KMS-11 (cell line): ENCODE data around the gene BACE1-AS.

ENCODE experiments used
- H2AFZ ChIP-seq: fragments of 200-600 bp; sonication (generic); 2 replicates; pipeline ENCODE4 v1.6.1; 2016; ENCODE audit warnings: antibody characterized with exemption, mixed run types, low read depth
- H3K27ac ChIP-seq: fragments of 200-600 bp; sonication (generic); 2 replicates; pipeline ENCODE4 v1.6.1; 2016; ENCODE audit warnings: mild to moderate bottlenecking, mixed run types
- H3K27me3 ChIP-seq: fragments of 200-600 bp; sonication (generic); 2 replicates; pipeline ENCODE4 v1.6.1; 2017; ENCODE audit warnings: mild to moderate bottlenecking, low read depth, mixed run types, moderate library complexity; ENCODE audit not compliant: insufficient read depth
- H3K36me3 ChIP-seq: fragments of 200-600 bp; sonication (generic); 2 replicates; pipeline ENCODE4 v1.6.1; 2017; ENCODE audit warnings: mild to moderate bottlenecking, mixed run types; ENCODE audit not compliant: insufficient read depth
- H3K4me1 ChIP-seq: fragments of 200-600 bp; sonication (generic); 2 replicates; pipeline ENCODE4 v1.6.1; 2016; ENCODE audit warnings: mild to moderate bottlenecking, low read depth, mixed run types; ENCODE audit not compliant: poor library complexity, severe bottlenecking
- H3K4me2 ChIP-seq: fragments of 200-600 bp; sonication (generic); 2 replicates; pipeline ENCODE4 v1.7.0; 2016; ENCODE audit warnings: mild to moderate bottlenecking, mixed run types
- H3K4me3 ChIP-seq: fragments of 200-600 bp; sonication (generic); IDR thresholded peaks from 2 replicates; pipeline ENCODE4 v1.6.1; 2017; ENCODE audit warnings: low read depth, low read length, mixed read lengths; ENCODE audit not compliant: insufficient read depth
- H3K79me2 ChIP-seq: fragments of 200-600 bp; sonication (generic); 2 replicates; pipeline ENCODE4 v1.6.1; 2016; ENCODE audit warnings: low read depth, mixed run types; ENCODE audit not compliant: insufficient read depth
- H3K9ac ChIP-seq: fragments of 200-600 bp; sonication (generic); 2 replicates; pipeline ENCODE4 v1.6.1; 2016; ENCODE audit warnings: mild to moderate bottlenecking, mixed run types
- H4K20me1 ChIP-seq: fragments of 200-600 bp; sonication (generic); 2 replicates; pipeline ENCODE4 v1.6.1; 2016; ENCODE audit warnings: mild to moderate bottlenecking, mixed run types; ENCODE audit not compliant: insufficient read depth
- CTCF ChIP-seq: fragments of 200-600 bp; sonication (generic); conservative IDR thresholded peaks from 2 replicates; pipeline ENCODE4 v1.6.1; 2017; ENCODE audit warnings: low read depth, mild to moderate bottlenecking, antibody characterized with exemption, low read length, moderate library complexity, mixed read lengths

The BACE1-AS gene

GRCh38 chr11:117327567-117328374 is 36.6 kb downstream of the BACE1-AS start, which contains the start of gene CEP164:
Gene CEP164 (plus strand): TSS chr11:117327854. CDS start chr11:117338587, 10,733 bp downstream.
- Histone ChIP-seq H3K4me2 (peak within 1 kb of the TSS; percentile 76), H3K79me2 (no peaks in the 10 kb centered on the region), H3K9ac (peak within 1 kb of the TSS; percentile 66; the same call in 1 of the 2 replicates), H3K27ac (peak within 1 kb of the TSS; percentile 58), H3K36me3 (no peaks in the 10 kb centered on the region), H2AFZ (peak within 1 kb of the TSS; percentile 63), H4K20me1 (no peaks in the 10 kb centered on the region), H3K4me1 (peaks cover 5% of the 10 kb centered on the region), H3K4me3 (no peak within 1 kb of the TSS), H3K27me3 (no peaks in the 10 kb centered on the region)
- TF ChIP-seq CTCF = no peak

- Histone ChIP-seq H3K79me2 (no peaks in the 10 kb centered on the region), H3K27ac (peak overlapping the region; percentile 58; the same call in 1 of the 2 replicates), H3K4me1 (peaks cover 5% of the 10 kb centered on the region), H3K4me2 (peak overlapping the region; percentile 76), H3K4me3 (no peak overlapping the region), H3K27me3 (no peaks in the 10 kb centered on the region), H2AFZ (peak overlapping the region; percentile 63), H3K36me3 (no peaks in the 10 kb centered on the region), H4K20me1 (no peaks in the 10 kb centered on the region), H3K9ac (peak overlapping the region; percentile 66; the same call in 1 of the 2 replicates)
- no peak for TF ChIP-seq CTCF
These were observed 37.3 kb downstream of the BACE1-AS start for GRCh38 chr11:117328375-117329010.

GRCh38 chr11:117332843-117333242 is 41.7 kb downstream of the BACE1-AS start:
- H3K36me3 ChIP-seq = no peaks in the 10 kb centered on the region
- H4K20me1 ChIP-seq = no peaks in the 10 kb centered on the region
- no peaks in the 10 kb centered on the region for H3K27me3 ChIP-seq
- H3K4me3 ChIP-seq = no peak overlapping the region
- no peak overlapping the region for H3K9ac ChIP-seq
- peaks cover 6% of the 10 kb centered on the region for H3K4me1 ChIP-seq
- no peak for TF ChIP-seq CTCF
- H3K4me2 ChIP-seq = no peak overlapping the region
- no peak overlapping the region for H2AFZ ChIP-seq
- H3K27ac ChIP-seq = no peak overlapping the region
- no peaks in the 10 kb centered on the region for H3K79me2 ChIP-seq

- Histone ChIP-seq H3K4me2 (no peak overlapping the region), H4K20me1 (no peaks in the 10 kb centered on the region), H2AFZ (no peak overlapping the region), H3K9ac (no peak overlapping the region), H3K4me1 (peaks cover 6% of the 10 kb centered on the region), H3K36me3 (no peaks in the 10 kb centered on the region), H3K27ac (no peak overlapping the region), H3K79me2 (no peaks in the 10 kb centered on the region), H3K27me3 (no peaks in the 10 kb centered on the region), H3K4me3 (no peak overlapping the region)
- TF ChIP-seq CTCF = no peak
These were observed 42.8 kb downstream of the BACE1-AS start for GRCh38 chr11:117333917-117334316.
